ENCODE results near the gene CXCL12. TPM values are rescaled to one million over a fixed set of nuclear protein-coding genes. Genes with fewer than 3 reads are reported as not detected.

Gene CXCL12
- total and polyA plus RNA-seq, 4 donors, result 23.8 to 66.3 (median 41.8) TPM

GRCh38 chr10:44413416-44413815 is 28.5 kb upstream of the CXCL12 start:
- peaks cover 0 to 2% (median under 1%) of the 10 kb centered on the region in 4 donors for H3K9me3 ChIP-seq (ENCODE audit: control insufficient read depth in 4 of 4, low read length in 3 of 4)
- no peak overlapping the region for H3K27ac ChIP-seq (ENCODE audit: low read depth in 1 of 2, low read length in 2 of 2)
- TF ChIP-seq, protein P1, sequence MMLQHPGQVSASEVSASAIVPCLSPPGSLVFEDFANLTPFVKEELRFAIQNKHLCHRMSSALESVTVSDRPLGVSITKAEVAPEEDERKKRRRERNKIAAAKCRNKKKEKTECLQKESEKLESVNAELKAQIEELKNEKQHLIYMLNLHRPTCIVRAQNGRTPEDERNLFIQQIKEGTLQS (IDR thresholded peaks at IDR 0.05), result no peak
- TF ChIP-seq, protein P2, sequence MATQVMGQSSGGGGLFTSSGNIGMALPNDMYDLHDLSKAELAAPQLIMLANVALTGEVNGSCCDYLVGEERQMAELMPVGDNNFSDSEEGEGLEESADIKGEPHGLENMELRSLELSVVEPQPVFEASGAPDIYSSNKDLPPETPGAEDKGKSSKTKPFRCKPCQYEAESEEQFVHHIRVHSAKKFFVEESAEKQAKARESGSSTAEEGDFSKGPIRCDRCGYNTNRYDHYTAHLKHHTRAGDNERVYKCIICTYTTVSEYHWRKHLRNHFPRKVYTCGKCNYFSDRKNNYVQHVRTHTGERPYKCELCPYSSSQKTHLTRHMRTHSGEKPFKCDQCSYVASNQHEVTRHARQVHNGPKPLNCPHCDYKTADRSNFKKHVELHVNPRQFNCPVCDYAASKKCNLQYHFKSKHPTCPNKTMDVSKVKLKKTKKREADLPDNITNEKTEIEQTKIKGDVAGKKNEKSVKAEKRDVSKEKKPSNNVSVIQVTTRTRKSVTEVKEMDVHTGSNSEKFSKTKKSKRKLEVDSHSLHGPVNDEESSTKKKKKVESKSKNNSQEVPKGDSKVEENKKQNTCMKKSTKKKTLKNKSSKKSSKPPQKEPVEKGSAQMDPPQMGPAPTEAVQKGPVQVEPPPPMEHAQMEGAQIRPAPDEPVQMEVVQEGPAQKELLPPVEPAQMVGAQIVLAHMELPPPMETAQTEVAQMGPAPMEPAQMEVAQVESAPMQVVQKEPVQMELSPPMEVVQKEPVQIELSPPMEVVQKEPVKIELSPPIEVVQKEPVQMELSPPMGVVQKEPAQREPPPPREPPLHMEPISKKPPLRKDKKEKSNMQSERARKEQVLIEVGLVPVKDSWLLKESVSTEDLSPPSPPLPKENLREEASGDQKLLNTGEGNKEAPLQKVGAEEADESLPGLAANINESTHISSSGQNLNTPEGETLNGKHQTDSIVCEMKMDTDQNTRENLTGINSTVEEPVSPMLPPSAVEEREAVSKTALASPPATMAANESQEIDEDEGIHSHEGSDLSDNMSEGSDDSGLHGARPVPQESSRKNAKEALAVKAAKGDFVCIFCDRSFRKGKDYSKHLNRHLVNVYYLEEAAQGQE (IDR thresholded peaks at IDR 0.05), result no peak
- TF ChIP-seq HNF4G (IDR thresholded peaks at IDR 0.05), result no peak
- TF ChIP-seq TAF1 (conservative IDR thresholded peaks at IDR 0.05), result no peak
- TF ChIP-seq NR2F2 (IDR thresholded peaks at IDR 0.05), result no peak
- no peak for TF ChIP-seq GABPA (IDR thresholded peaks at IDR 0.05 in 1 of 2, conservative IDR thresholded peaks at IDR 0.05 in 1 of 2)
- no peaks in the 10 kb centered on the region for H3K36me3 ChIP-seq (ENCODE audit: control insufficient read depth in 4 of 4, insufficient read depth in 3 of 4, low read depth in 1 of 4, low read length in 3 of 4)
- DNase-seq (ENCODE audit: low spot score), result peak; percentile 21
- no peak overlapping the region for H3K4me3 ChIP-seq (ENCODE audit: low read depth in 1 of 3, low read length in 3 of 3)
- H3K9ac ChIP-seq (ENCODE audit: low read depth in 1 of 2, low read length in 2 of 2), result no peak overlapping the region
- WGBS, result 80% methylated on average over 1 of the region's 1 CpG
- H3K4me1 ChIP-seq (ENCODE audit: control insufficient read depth in 4 of 4, insufficient read depth in 4 of 4, low read length in 3 of 4), result no peaks in the 10 kb centered on the region
- H3K27me3 ChIP-seq (ENCODE audit: control insufficient read depth in 4 of 4, insufficient read depth in 4 of 4, low read length in 3 of 4), result no peaks in the 10 kb centered on the region

DNA sequence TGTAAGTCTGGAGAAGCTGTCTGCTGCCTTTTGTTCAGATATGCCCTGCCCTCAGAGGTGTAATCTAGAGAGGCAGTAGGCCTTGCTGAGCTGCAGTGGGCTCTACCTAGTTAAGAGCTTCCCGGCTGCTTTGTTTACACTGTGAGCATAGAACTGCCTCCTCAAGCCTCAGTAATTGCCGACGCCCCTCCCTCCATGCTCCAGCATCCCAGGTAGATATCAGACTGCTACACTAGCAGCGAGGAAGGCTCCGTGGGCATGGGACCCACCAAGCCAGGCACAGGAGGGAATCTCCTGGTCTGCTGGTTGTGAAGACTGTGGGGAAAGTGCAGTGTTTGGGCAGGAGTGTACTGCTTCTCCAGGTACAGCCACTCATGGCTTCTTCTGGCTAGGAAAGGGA is 26.4 kb upstream of the CXCL12 start:
- no peak overlapping the region for H3K4me3 ChIP-seq (ENCODE audit: low read depth in 1 of 3, low read length in 3 of 3)
- H3K36me3 ChIP-seq (ENCODE audit: control insufficient read depth in 4 of 4, insufficient read depth in 3 of 4, low read depth in 1 of 4, low read length in 3 of 4), result no peaks in the 10 kb centered on the region
- no peaks in the 10 kb centered on the region for H3K4me1 ChIP-seq (ENCODE audit: control insufficient read depth in 4 of 4, insufficient read depth in 4 of 4, low read length in 3 of 4)
- 91% methylated on average over 5 of the region's 5 CpGs for WGBS
- peaks cover 0 to 2% (median under 1%) of the 10 kb centered on the region in 4 donors for H3K9me3 ChIP-seq (ENCODE audit: control insufficient read depth in 4 of 4, low read length in 3 of 4)
- H3K27me3 ChIP-seq (ENCODE audit: control insufficient read depth in 4 of 4, insufficient read depth in 4 of 4, low read length in 3 of 4), result no peaks in the 10 kb centered on the region
- DNase-seq (ENCODE audit: low spot score), result no peak
- TF ChIP-seq TAF1 (conservative IDR thresholded peaks at IDR 0.05), result no peak
- TF ChIP-seq, protein P3, sequence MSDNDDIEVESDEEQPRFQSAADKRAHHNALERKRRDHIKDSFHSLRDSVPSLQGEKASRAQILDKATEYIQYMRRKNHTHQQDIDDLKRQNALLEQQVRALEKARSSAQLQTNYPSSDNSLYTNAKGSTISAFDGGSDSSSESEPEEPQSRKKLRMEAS (IDR thresholded peaks at IDR 0.05), result no peak
- no peak for TF ChIP-seq HNF4G (IDR thresholded peaks at IDR 0.05)
- no peak for TF ChIP-seq GABPA (IDR thresholded peaks at IDR 0.05 in 1 of 2, conservative IDR thresholded peaks at IDR 0.05 in 1 of 2)
- TF ChIP-seq, protein P2 (IDR thresholded peaks at IDR 0.05), result no peak
- no peak for TF ChIP-seq SP1 (IDR thresholded peaks at IDR 0.05)
- TF ChIP-seq JUND (IDR thresholded peaks at IDR 0.05), result no peak
- H3K27ac ChIP-seq (ENCODE audit: low read depth in 1 of 2, low read length in 2 of 2), result no peak overlapping the region
- no peak overlapping the region for H3K9ac ChIP-seq (ENCODE audit: low read depth in 1 of 2, low read length in 2 of 2)
